LNCAP (cell line): Measurements from ENCODE around the gene CD68.

Experiments used
- CTCF ChIP-seq: fragments of 450-650 bp; IDR thresholded peaks from 2 replicates; pipeline ENCODE4 v1.5.1; 2017; ENCODE audit warnings: mild to moderate bottlenecking

Gene CD68

GRCh38 chr17:7577327-7578199, 1.9 kb upstream of the CD68 start:
- TF ChIP-seq CTCF = no peak

- TF ChIP-seq CTCF = no peak
Measured at GRCh38 chr17:7579834-7580603, 581 bp downstream of the CD68 start.

- TF ChIP-seq CTCF = no peak
Measured at GRCh38 chr17:7580604-7581575, 1.5 kb downstream of the CD68 start.

GRCh38 chr17:7582396-7583252, 3.2 kb downstream of the CD68 start:
- 0 out of 2 replicates have a peak, but pooled peaks have one; percentile 13 for TF ChIP-seq CTCF

- TF ChIP-seq CTCF = no peak
Measured at GRCh38 chr17:7583253-7584109, 4.0 kb downstream of the CD68 start, which contains the start of gene MPDU1. Gene MPDU1 (plus strand): TSS chr17:7583852. CDS start chr17:7583863, 11 bp downstream.

- TF ChIP-seq CTCF = peak; percentile 65
Measured at GRCh38 chr17:7586673-7587419, 7.4 kb downstream of the CD68 start.
